Measurements from ENCODE around the gene PRKCD. TPM values are rescaled to one million over a fixed set of nuclear protein-coding genes. Genes with fewer than 3 reads are reported as not detected.

Gene PRKCD
- total RNA-seq, 1 donor from 2014 or later: 3.9 TPM

DNA sequence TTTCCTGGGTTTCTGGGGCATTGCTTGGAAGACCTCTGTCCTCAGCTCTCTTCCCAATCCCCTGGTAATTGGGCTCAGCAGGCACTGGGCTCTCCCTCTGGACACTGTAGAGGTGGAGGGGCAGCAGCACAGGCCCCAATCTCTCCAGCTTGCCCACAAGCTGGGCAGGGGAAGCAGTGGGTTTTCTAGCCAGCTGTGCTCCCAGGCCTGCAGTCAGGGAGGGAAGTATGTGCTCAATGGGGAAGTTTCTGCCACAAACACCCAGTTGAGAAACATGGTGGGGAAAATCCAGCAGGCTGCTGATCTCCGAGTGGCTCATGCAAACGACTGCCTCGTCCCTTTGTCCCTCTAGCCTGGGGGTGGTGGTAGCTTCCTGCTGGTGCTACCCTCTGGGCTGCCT, 18.0 kb upstream of the PRKCD start:
- Histone ChIP-seq H3K27me3 (ENCODE audit: control insufficient read depth, insufficient read depth, low read length) (no peaks in the 10 kb centered on the region), H3K4me3 (ENCODE audit: low read depth, low read length) (no peak overlapping the region), H3K36me3 (ENCODE audit: control insufficient read depth, insufficient read depth, low read length) (no peaks in the 10 kb centered on the region)
- FAIRE-seq (no peak), DNase-seq (ENCODE audit: low read depth) (no peak)
- TF ChIP-seq, protein P1, sequence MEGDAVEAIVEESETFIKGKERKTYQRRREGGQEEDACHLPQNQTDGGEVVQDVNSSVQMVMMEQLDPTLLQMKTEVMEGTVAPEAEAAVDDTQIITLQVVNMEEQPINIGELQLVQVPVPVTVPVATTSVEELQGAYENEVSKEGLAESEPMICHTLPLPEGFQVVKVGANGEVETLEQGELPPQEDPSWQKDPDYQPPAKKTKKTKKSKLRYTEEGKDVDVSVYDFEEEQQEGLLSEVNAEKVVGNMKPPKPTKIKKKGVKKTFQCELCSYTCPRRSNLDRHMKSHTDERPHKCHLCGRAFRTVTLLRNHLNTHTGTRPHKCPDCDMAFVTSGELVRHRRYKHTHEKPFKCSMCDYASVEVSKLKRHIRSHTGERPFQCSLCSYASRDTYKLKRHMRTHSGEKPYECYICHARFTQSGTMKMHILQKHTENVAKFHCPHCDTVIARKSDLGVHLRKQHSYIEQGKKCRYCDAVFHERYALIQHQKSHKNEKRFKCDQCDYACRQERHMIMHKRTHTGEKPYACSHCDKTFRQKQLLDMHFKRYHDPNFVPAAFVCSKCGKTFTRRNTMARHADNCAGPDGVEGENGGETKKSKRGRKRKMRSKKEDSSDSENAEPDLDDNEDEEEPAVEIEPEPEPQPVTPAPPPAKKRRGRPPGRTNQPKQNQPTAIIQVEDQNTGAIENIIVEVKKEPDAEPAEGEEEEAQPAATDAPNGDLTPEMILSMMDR (IDR thresholded peaks at IDR 0.05; ENCODE audit: insufficient read depth, low read length, severe bottlenecking): no peak

GRCh38 chr3:53144446-53144845, 16.6 kb upstream of the PRKCD start:
- TF ChIP-seq, protein P1 (IDR thresholded peaks at IDR 0.05; ENCODE audit: insufficient read depth, low read length, severe bottlenecking): no peak
- Histone ChIP-seq H3K4me3 (ENCODE audit: low read depth, low read length) (no peak overlapping the region), H3K36me3 (ENCODE audit: control insufficient read depth, insufficient read depth, low read length) (no peaks in the 10 kb centered on the region), H3K27me3 (ENCODE audit: control insufficient read depth, insufficient read depth, low read length) (no peaks in the 10 kb centered on the region)
- DNase-seq (ENCODE audit: low read depth) (no peak), FAIRE-seq (no peak)

DNA sequence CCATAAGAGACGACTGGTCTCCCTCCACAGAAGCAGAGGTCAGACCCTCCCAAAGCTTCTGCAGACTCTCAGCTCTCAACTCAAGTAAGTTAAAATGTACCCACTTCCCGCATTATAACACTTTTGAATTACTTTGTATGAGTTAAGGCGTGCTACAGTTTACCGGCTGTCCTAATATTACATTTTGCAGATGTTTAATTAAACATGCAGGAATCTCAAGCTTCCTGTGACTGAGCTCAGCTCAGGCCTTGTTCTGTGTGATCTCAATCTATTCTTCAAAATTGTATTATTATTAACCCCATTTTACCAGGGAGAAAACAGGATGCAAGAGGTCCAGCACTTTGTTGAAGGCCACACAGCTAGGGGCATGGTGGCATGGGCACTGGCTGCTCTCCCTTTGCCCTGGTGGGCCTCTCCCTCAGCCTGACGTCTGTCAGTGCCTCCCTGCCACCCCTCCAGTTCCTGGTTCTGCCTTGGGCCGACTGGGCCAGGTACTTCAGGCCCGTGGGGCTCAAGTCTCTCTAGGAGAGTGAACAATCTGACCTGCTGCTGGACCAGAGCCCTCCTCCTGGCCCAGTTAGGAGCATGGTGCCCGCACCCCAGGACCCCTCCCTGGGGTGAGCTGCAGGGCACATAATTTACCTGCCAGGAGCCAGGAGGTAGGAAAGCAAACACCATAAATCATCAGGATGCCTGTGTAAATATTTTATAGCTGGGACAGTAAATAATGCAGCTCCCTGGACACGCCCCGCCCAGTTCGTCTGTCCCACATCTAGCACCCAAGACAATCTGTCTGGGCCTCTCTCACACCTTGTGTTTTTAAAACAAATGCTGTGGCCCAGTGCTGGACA, 15.9 kb upstream of the PRKCD start:
- Histone ChIP-seq H3K27me3 (ENCODE audit: control insufficient read depth, insufficient read depth, low read length) (no peaks in the 10 kb centered on the region), H3K36me3 (ENCODE audit: control insufficient read depth, insufficient read depth, low read length) (no peaks in the 10 kb centered on the region), H3K4me3 (ENCODE audit: low read depth, low read length) (no peak overlapping the region)
- FAIRE-seq: no peak
- TF ChIP-seq, protein P1 (IDR thresholded peaks at IDR 0.05; ENCODE audit: insufficient read depth, low read length, severe bottlenecking): no peak
- DNase-seq (ENCODE audit: low read depth): no peak

DNA sequence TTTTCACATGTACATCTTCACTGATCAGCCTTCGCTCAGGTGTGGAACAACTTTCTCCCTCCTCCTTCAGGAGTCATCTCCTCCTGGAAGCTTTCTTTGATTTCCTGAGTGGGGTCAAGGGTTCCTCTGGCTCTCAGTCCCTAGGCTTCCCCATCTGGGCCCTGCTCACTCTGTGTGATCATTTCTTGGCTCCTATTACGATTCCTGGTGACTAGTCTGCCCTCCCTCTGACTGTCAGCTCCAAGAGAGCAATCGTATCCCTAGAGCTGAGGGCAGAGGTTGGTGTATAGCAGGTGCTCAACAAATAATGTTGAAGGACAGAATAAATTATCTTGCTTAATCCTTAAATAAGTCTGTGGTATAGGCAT, 15.3 kb upstream of the PRKCD start:
- Histone ChIP-seq H3K27me3 (ENCODE audit: control insufficient read depth, insufficient read depth, low read length) (no peaks in the 10 kb centered on the region), H3K4me3 (ENCODE audit: low read depth, low read length) (no peak overlapping the region), H3K36me3 (ENCODE audit: control insufficient read depth, insufficient read depth, low read length) (no peaks in the 10 kb centered on the region)
- FAIRE-seq: no peak
- no peak for DNase-seq (ENCODE audit: low read depth)
- TF ChIP-seq, protein P1 (IDR thresholded peaks at IDR 0.05; ENCODE audit: insufficient read depth, low read length, severe bottlenecking): no peak

DNA sequence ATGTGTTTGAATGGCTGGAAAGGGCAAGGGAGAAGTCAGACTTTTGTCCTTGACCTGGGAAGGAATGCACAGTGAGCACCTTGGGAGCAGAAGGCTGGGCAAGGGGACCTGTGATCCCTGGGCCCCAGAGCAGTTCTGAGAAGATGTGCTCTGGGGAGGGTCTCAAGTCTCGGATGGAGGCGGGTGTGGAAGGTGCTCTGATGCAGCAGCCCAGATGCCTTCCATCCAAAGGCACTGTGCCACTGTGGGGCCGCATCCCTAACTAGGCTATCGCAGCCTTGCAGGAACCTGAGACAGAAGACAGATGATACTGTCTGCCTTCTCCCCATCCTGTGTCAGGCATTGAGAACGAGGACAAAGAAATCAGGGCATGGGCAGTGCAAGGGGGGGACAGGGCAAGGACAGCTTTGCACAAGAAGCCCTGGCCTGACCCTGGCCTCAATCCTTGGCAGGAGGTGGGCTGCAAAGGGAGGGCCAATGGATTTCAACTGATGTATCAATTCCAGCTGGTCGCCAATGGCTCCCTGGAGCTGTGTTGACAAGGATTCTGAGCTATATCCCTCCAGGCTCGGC, 14.6 kb upstream of the PRKCD start:
- no peak for DNase-seq (ENCODE audit: low read depth)
- no peak for FAIRE-seq
- Histone ChIP-seq H3K36me3 (ENCODE audit: control insufficient read depth, insufficient read depth, low read length) (no peaks in the 10 kb centered on the region), H3K4me3 (ENCODE audit: low read depth, low read length) (no peak overlapping the region), H3K27me3 (ENCODE audit: control insufficient read depth, insufficient read depth, low read length) (no peaks in the 10 kb centered on the region)
- TF ChIP-seq, protein P1 (IDR thresholded peaks at IDR 0.05; ENCODE audit: insufficient read depth, low read length, severe bottlenecking): no peak

All from bronchial epithelial cell (primary cell).